ENCODE measurements around the gene NLRP7. TPM values are rescaled to one million over a fixed set of nuclear protein-coding genes. Genes with fewer than 3 reads are reported as not detected.
A peak's percentile ranks its signal among the peaks of the same experiment; 100 is the strongest.
"Not testable (repeated sequence)": the region's sequence is repeated elsewhere in the genome, so short reads cannot be mapped to it uniquely, and the experiment has no call there.

The NLRP7 gene
- total RNA-seq, 1 experiment from 2014 or later = 0.43 TPM

DNA sequence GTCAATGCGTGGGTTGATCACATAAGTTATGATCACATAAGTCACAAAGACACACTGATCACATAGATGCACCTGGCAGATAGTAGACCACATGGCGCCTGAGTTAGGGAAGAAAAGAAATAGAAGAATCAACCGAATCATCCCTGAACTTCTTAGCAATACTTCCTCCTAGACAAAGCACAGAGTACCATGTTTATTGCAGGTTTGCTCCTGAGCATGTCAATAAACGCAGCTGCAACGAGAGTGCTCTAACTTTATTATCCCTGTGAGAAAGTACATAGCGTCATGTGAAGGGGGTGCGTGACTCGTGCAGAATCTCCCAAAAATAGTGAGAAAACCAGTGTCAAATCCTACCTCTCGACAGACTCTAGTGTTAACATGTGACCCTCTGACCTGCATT lies 24.1 kb downstream of the NLRP7 start:
- Histone ChIP-seq H3K27me3 (replicated peaks; ENCODE audit: control insufficient read depth, insufficient read depth, low read length) (no peaks in the 10 kb centered on the region), H3K4me3 (ENCODE audit: low read depth, low read length) (no peak overlapping the region), H3K9me3 (peaks cover 10% of the 10 kb centered on the region), H3K4me1 (no peaks in the 10 kb centered on the region), H3K36me3 (ENCODE audit: control insufficient read depth, insufficient read depth, low read length) (no peaks in the 10 kb centered on the region)
- no TSS peak for BruUV-seq (replicated peaks)
- no peaks in the 10 kb centered on the region for H3K36me3 Mint-ChIP-seq (ENCODE audit: insufficient read depth, unreplicated experiment)
- POLR2A ChIA-PET = interaction anchor here (1.0 kb wide), 1 partner anchor 42 kb away, joined by 3 read pairs; no protein-coding TSS in a partner anchor
- no peak overlapping the region for H3K4me3 Mint-ChIP-seq (ENCODE audit: unreplicated experiment)
- H3K27ac Mint-ChIP-seq (ENCODE audit: unreplicated experiment) = no peak overlapping the region
- peaks cover 5% of the 10 kb centered on the region for H3K9me3 Mint-ChIP-seq (ENCODE audit: unreplicated experiment)
- no peaks in the 10 kb centered on the region for H3K27me3 Mint-ChIP-seq (ENCODE audit: insufficient read depth, unreplicated experiment)
- intact Hi-C loops (cut with micrococcal nuclease; ENCODE audit: unreplicated experiment) = loop anchor here (10.0 kb wide), 1 partner anchor 268 kb away; no protein-coding TSS in a partner anchor
- H3K4me1 Mint-ChIP-seq (ENCODE audit: low read depth, unreplicated experiment) = no peaks in the 10 kb centered on the region
- CTCF ChIA-PET = no interaction called here
- DNase-seq = no peak
- TF ChIP-seq, protein P1, sequence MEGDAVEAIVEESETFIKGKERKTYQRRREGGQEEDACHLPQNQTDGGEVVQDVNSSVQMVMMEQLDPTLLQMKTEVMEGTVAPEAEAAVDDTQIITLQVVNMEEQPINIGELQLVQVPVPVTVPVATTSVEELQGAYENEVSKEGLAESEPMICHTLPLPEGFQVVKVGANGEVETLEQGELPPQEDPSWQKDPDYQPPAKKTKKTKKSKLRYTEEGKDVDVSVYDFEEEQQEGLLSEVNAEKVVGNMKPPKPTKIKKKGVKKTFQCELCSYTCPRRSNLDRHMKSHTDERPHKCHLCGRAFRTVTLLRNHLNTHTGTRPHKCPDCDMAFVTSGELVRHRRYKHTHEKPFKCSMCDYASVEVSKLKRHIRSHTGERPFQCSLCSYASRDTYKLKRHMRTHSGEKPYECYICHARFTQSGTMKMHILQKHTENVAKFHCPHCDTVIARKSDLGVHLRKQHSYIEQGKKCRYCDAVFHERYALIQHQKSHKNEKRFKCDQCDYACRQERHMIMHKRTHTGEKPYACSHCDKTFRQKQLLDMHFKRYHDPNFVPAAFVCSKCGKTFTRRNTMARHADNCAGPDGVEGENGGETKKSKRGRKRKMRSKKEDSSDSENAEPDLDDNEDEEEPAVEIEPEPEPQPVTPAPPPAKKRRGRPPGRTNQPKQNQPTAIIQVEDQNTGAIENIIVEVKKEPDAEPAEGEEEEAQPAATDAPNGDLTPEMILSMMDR (IDR thresholded peaks at IDR 0.05; ENCODE audit: insufficient read depth in 1 of 2, low read depth in 1 of 2, low read length in 1 of 2, severe bottlenecking in 1 of 2, unreplicated experiment in 1 of 2) = no peak

DNA sequence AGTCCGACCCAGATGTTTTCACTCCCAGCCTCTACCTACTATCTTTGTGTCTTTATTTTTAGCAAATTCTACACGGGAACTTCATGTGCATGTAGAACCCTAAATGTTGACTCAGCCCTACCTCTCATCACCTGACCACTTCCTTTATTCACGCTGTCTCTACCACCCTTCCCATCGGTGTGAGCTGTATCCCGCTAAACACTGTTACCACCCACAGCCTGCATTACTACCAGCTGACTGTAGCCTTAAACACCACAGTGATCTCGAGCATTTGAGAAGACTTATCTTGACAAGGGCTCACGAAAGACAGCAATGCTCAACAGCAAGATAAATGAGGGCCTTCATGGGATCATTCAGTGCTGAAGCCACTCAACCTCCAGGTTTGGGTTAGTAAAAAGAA lies 26.2 kb downstream of the NLRP7 start:
- no peaks in the 10 kb centered on the region for H3K27me3 Mint-ChIP-seq (ENCODE audit: insufficient read depth, unreplicated experiment)

DNA sequence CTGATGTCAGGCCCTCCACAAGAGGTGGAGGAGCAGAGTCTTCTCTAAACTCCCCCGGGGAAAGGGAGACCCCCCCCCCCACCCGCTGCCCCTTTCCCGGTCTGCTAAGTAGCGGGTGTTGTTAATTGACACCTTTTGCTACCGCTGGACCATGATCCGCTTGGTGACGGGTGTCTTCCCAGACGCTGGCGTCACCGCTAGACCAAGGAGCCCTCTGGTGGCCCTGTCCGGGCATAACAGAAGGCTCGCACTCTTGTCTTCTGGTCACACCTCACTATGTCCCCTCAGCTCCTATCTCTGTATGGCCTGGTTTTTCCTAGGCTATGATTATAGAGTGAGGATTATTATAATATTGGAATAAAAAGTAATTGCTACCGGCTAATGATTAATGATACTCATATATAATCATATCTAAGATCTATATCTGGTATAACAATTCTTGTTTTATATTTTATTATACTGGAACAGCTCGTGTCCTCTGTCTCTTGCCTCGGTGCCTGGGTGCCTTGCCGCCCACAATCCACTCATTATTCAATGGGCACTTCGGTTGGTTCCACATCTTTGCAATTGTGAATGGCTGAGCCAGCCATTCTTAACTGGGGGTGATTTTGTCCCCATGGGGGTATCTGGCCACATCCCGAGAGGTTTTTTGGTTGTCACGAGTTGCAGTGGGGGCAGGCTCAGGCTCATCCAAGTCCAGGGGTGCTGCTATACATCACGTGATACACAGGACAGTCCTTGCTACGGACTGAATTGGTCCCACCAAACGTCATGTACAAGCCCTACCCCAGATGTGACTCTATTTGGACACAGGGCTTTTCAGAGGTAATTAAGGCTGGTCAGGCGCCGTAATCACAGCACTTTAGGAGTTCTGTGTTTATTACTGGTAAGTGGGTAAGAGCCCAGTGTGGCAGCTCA lies 27.4 kb downstream of the NLRP7 start:
- H3K36me3 ChIP-seq (ENCODE audit: control insufficient read depth, insufficient read depth, low read length); H3K27me3 ChIP-seq (replicated peaks; ENCODE audit: control insufficient read depth, insufficient read depth, low read length); H3K4me3 ChIP-seq (ENCODE audit: low read depth, low read length); H3K9me3 Mint-ChIP-seq (ENCODE audit: unreplicated experiment); H3K4me3 Mint-ChIP-seq (ENCODE audit: unreplicated experiment); H3K27me3 Mint-ChIP-seq (ENCODE audit: insufficient read depth, unreplicated experiment); H3K9me3 ChIP-seq; H3K36me3 Mint-ChIP-seq (ENCODE audit: insufficient read depth, unreplicated experiment); H3K27ac Mint-ChIP-seq (ENCODE audit: unreplicated experiment); H3K4me1 Mint-ChIP-seq (ENCODE audit: low read depth, unreplicated experiment); H3K4me1 ChIP-seq; POLR2A ChIA-PET; BruUV-seq (replicated peaks): not testable (repeated sequence)
- DNase-seq = peak; percentile 48 to 57
- intact Hi-C loops (cut with micrococcal nuclease; ENCODE audit: unreplicated experiment) = loop anchor here (1.0 to 10.0 kb wide), 2 partner anchors 39 to 265 kb away; no protein-coding TSS in a partner anchor
- CTCF ChIA-PET = interaction anchor here (0.8 kb wide), 1 partner anchor 38 kb away, joined by 3 read pairs; no protein-coding TSS in a partner anchor
- TF ChIP-seq, protein P1 (IDR thresholded peaks at IDR 0.05; ENCODE audit: insufficient read depth in 1 of 2, low read depth in 1 of 2, low read length in 1 of 2, severe bottlenecking in 1 of 2, unreplicated experiment in 1 of 2) = peak; percentile 14 to 51

More for the DNA sequence above, 26.2 kb downstream of the NLRP7 start:
- BruUV-seq (replicated peaks) = no TSS peak
- no peaks in the 10 kb centered on the region for H3K4me1 ChIP-seq
- H3K4me3 Mint-ChIP-seq (ENCODE audit: unreplicated experiment) = no peak overlapping the region
- no peaks in the 10 kb centered on the region for H3K27me3 ChIP-seq (replicated peaks; ENCODE audit: control insufficient read depth, insufficient read depth, low read length)
- TF ChIP-seq, protein P1 (IDR thresholded peaks at IDR 0.05; ENCODE audit: insufficient read depth in 1 of 2, low read depth in 1 of 2, low read length in 1 of 2, severe bottlenecking in 1 of 2, unreplicated experiment in 1 of 2) = no peak
- H3K27ac Mint-ChIP-seq (ENCODE audit: unreplicated experiment) = no peak overlapping the region
- no peaks in the 10 kb centered on the region for H3K36me3 ChIP-seq (ENCODE audit: control insufficient read depth, insufficient read depth, low read length)
- intact Hi-C loops (cut with micrococcal nuclease; ENCODE audit: unreplicated experiment) = loop anchor here (10.0 kb wide), 1 partner anchor 266 kb away; no protein-coding TSS in a partner anchor
- ChIA-PET POLR2A (no interaction called here), CTCF (no interaction called here)
- no peaks in the 10 kb centered on the region for H3K36me3 Mint-ChIP-seq (ENCODE audit: insufficient read depth, unreplicated experiment)
- no peaks in the 10 kb centered on the region for H3K4me1 Mint-ChIP-seq (ENCODE audit: low read depth, unreplicated experiment)
- H3K9me3 ChIP-seq = no peaks in the 10 kb centered on the region
- H3K9me3 Mint-ChIP-seq (ENCODE audit: unreplicated experiment) = no peaks in the 10 kb centered on the region
- no peak for DNase-seq
- H3K4me3 ChIP-seq (ENCODE audit: low read depth, low read length) = no peak overlapping the region

All from Caco-2 (cell line).